GM12873 (cell line): ENCODE measurements around the gene C10orf67.

Experiments
- CTCF ChIP-seq: IDR thresholded peaks from 2 replicates; pipeline ENCODE4 v1.5.1; 2012; ENCODE audit warnings: low read depth, mild to moderate bottlenecking, moderate library complexity, low read length, control low read depth; ENCODE audit not compliant: insufficient read depth; ENCODE audit errors: missing control alignments

Gene C10orf67

DNA sequence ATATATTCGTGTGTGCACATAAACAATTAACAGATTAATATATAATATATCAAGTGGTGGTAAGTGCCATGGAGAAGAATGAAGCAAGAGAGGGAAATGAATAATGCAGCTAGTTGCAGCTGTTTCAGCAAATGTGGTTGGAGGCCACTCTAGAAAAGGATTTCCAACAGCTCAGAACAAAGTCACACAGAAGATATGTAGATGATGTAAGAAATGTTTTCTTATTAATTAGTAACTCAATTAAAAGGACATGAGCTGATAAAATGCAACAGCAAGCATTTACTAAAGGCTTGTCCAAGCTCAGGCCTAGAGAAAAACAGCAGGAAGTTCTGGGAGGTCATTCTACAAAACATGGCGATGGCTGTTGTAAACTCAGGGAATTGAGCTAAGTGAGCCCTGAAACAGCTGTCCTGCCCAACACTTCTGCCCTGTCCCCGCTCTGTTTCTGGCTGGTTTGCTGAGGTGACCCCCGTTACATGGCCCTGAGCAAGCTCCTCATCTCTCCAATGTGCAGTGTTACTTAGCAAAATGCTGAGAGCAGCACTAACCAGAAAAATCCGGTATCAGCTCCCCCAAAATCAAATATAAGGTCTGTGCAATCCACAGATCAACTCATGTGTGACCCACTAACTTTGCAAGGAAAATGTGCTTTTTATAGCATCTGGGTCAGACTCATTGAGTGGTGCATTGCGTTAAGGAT lies 23.4 kb upstream of the C10orf67 start:
- no peak for TF ChIP-seq CTCF

DNA sequence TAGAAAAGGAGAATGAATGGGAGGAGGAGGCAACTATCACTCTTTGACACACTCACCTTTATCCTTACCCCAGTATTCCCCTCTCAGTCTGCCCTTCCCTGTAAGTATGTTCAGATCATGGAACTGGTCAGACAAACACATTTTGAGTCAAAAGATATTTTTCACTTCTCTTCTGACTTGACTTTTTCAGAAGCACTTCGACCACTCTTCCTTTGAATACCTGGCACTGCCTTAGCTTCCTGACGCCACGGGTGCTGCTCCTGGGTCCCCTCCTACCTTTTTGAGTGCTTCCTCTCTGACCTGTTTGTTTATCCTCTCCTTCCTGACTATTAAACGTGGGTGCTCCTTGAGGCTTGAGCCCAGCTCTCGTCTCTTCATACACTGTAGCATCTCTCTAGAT lies 19.8 kb upstream of the C10orf67 start:
- no peak for TF ChIP-seq CTCF

- no peak for TF ChIP-seq CTCF
Observed at GRCh38 chr10:23363793-23364135, 19.2 kb upstream of the C10orf67 start.

- TF ChIP-seq CTCF: no peak
Observed at GRCh38 chr10:23362879-23363792, 18.5 kb upstream of the C10orf67 start.

DNA sequence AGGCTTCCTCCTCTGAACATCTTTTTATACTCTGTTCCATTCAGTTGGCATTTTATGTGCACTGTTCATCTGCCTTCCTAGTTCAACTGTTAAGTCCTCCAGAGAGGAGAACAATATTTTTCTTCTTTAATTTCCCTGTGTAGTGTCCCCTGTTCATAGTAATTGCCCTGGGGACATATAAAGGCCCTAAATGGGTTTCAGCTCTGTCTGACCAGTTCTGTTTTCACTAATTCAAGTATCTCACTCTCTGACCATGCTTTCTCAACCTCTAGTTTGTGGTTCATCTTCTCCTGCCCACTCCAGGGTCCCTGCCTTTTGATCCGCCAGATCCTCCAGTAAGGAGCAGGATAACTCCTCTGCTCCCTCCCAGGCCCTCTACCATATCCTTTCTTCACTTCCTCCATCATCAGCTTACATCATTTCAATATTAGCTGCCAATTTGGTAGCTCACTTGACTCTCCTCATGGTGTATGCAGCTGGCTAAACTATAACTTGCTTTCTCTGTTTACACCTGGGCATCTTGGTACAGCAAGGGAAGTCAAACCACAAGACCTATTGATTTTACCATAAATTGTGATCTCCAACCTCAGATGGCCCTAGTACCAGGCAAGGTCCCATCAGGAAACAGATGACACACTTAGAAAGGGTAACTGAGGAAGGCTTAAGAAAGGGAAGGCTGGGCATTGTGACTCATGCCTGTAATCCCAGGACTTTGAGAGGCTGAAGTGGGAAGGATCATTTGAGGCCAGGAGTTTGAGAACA lies 17.7 kb upstream of the C10orf67 start:
- TF ChIP-seq CTCF: no peak

DNA sequence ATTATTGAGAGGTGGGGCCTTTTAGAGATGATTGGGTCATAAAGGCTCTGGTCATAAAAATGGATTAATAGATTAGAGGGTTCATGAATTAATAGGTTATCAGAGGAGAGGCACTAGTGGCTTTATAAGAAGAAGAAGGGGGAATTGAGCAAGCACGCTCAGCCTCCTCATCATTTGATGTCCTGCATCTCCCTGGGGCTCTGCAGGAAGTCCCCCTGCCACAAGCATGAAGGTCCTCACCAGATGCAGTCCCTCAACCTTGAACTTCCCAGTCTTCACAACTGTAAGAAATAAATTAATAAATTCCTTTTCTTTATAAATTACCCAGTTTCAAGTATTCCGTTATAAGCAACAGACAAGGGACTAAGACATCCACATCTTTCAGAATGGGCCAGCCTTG lies 17.1 kb upstream of the C10orf67 start:
- no peak for TF ChIP-seq CTCF
